OCI-LY3 (cell line): Measurements from ENCODE around the gene GNAT3.

Source experiments
- EZH2phosphoT487 ChIP-seq: fragments of 200-600 bp; shearing (Covaris generic); IDR thresholded peaks from 2 replicates; pipeline ENCODE4 v1.6.1; 2018; ENCODE audit warnings: antibody characterized with exemption, mixed run types, low read depth
- TF ChIP-seq, protein P1 (sequence below): fragments of 200-600, 300-600 bp; sonication (generic); IDR thresholded peaks from 2 replicates; pipeline ENCODE4 v1.5.1; 2014; ENCODE audit warnings: antibody characterized with exemption, low read length, low read depth

DNA sequence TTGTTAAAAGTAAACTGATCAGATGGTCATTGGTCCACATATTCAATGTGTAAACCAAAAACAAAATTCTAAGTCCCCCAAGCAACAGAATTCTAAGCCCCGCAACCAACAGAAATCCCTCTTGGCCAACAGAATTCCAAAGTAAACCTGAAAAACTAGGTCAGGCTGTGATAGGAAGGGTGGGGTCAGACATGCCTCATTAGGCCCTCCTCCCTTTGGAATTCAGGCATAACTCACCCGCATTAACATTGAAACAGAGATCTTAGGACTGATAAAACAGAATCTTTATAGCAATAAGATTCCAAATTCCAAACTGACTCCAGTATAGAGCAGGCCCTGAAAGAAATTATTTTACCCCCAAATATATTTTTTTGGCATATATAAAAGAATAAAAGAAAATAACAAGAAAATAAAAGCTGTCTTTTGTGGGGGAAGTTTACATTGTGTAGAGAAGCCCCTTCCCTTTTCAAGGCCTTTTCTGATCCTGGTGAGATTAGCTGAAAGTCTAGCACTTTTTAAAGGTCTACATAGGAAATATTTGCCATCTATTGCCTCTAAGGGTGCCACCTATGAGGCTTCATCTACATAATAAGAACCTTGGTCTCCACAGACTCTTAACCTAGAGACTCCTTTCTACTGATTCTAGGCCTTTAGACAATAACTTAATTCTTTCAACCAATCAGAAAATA lies 30.5 kb downstream of the GNAT3 start:
- TF ChIP-seq, protein P1, sequence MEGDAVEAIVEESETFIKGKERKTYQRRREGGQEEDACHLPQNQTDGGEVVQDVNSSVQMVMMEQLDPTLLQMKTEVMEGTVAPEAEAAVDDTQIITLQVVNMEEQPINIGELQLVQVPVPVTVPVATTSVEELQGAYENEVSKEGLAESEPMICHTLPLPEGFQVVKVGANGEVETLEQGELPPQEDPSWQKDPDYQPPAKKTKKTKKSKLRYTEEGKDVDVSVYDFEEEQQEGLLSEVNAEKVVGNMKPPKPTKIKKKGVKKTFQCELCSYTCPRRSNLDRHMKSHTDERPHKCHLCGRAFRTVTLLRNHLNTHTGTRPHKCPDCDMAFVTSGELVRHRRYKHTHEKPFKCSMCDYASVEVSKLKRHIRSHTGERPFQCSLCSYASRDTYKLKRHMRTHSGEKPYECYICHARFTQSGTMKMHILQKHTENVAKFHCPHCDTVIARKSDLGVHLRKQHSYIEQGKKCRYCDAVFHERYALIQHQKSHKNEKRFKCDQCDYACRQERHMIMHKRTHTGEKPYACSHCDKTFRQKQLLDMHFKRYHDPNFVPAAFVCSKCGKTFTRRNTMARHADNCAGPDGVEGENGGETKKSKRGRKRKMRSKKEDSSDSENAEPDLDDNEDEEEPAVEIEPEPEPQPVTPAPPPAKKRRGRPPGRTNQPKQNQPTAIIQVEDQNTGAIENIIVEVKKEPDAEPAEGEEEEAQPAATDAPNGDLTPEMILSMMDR = no peak
- TF ChIP-seq EZH2phosphoT487 = no peak
